SK-N-SH (cell line): ENCODE data around the gene POLR3B. TPM values are rescaled to one million over a fixed set of nuclear protein-coding genes. Genes with fewer than 3 reads are reported as not detected.

Experiments
- CTCF ChIA-PET: fragments of 300-600, 350-600 bp; formaldehyde crosslinking; extraction: SDS; loops from one replicate; lab custom pipeline; 2021; lab: Yijun Ruan, JAX
- POLR2A ChIA-PET: fragments of 350-600 bp; sonication (Branson Sonifier 250); formaldehyde crosslinking; extraction: SDS; loops from one replicate; lab custom pipeline; 2020; ENCODE audit warnings: antibody characterized with exemption, inconsistent platforms; lab: Yijun Ruan, JAX
- DNase-seq: peaks from one replicate; pipeline ENCODE4 v3.0.0; 2012
- H2AFZ ChIP-seq: fragments of 200-600 bp; sonication (generic); 2 replicates; pipeline ENCODE4 v1.8.1; 2016; ENCODE audit warnings: antibody characterized with exemption, mild to moderate bottlenecking, low read depth
- H3F3A ChIP-seq: fragments of 200-600 bp; sonication (generic); replicated peaks from 2 replicates; pipeline ENCODE3; 2016; ENCODE audit warnings: antibody characterized with exemption, mild to moderate bottlenecking; ENCODE audit not compliant: insufficient read depth
- H3K27ac ChIP-seq, 2 experiments: fragments of 200-500 bp in 1 of 2; fragments of 200-600 bp in 1 of 2; sonication (Bioruptor generic) in 1 of 2; sonication (generic), shearing (Covaris generic) in 1 of 2; 2 replicates each; pipeline versions ENCODE4 v1.5.1 to v1.6.1; 2014 to 2016; ENCODE audit warnings: low read depth in 2 of 2, inconsistent platforms in 1 of 2, low read length in 1 of 2, mild to moderate bottlenecking in 1 of 2, mixed read lengths in 1 of 2
- H3K27me3 ChIP-seq: fragments of 200-600 bp; sonication (generic), shearing (Covaris generic); 2 replicates; pipeline ENCODE4 v1.6.1; 2016; ENCODE audit warnings: mixed run types; ENCODE audit not compliant: insufficient read depth
- H3K36me3 ChIP-seq, 2 experiments: fragments of 200-500 bp in 1 of 2; fragments of 200-600 bp in 1 of 2; sonication (Bioruptor generic) in 1 of 2; sonication (generic) in 1 of 2; replicated peaks in 1 of 2; 2 replicates each; pipeline versions ENCODE3 to v1.5.1; 2014 to 2016; ENCODE audit warnings: low read length in 1 of 2, mild to moderate bottlenecking in 1 of 2; ENCODE audit not compliant: insufficient read depth in 2 of 2, control insufficient read depth in 1 of 2
- H3K4me1 ChIP-seq, 2 experiments: fragments of 200-500 bp in 1 of 2; fragments of 200-600 bp in 1 of 2; sonication (Bioruptor generic) in 1 of 2; sonication (generic), shearing (Covaris generic) in 1 of 2; 2 replicates each; pipeline versions ENCODE4 v1.5.1 to v1.6.1; 2014 to 2016; ENCODE audit warnings: low read depth in 1 of 2, low read length in 1 of 2, mixed run types in 1 of 2; ENCODE audit not compliant: insufficient read depth in 2 of 2, control insufficient read depth in 1 of 2
- H3K4me2 ChIP-seq: fragments of 200-600 bp; sonication (generic), shearing (Covaris generic); 2 replicates; pipeline ENCODE4 v1.6.1; 2017; ENCODE audit warnings: mixed run types
- H3K4me3 ChIP-seq, 2 experiments: fragments of 200-500 bp in 1 of 2; fragments of 200-600 bp in 1 of 2; sonication (Bioruptor generic) in 1 of 2; sonication (generic), shearing (Covaris generic) in 1 of 2; 2 replicates each; pipeline versions ENCODE4 v1.5.1 to v1.8.1; 2014 to 2016; ENCODE audit warnings: low read depth in 2 of 2, inconsistent platforms in 1 of 2, low read length in 1 of 2, mild to moderate bottlenecking in 1 of 2, mixed read lengths in 1 of 2, moderate library complexity in 1 of 2
- H3K79me2 ChIP-seq: fragments of 200-600 bp; sonication (generic); 2 replicates; pipeline ENCODE4 v1.8.1; 2017; ENCODE audit warnings: mild to moderate bottlenecking; ENCODE audit not compliant: insufficient read depth
- H3K9ac ChIP-seq: fragments of 200-600 bp; sonication (generic); 2 replicates; pipeline ENCODE4 v1.6.1; 2017; ENCODE audit warnings: mixed run types
- H3K9me2 ChIP-seq: fragments of 200-600 bp; sonication (generic); 2 replicates; pipeline ENCODE4 v1.6.1; 2017; ENCODE audit warnings: mixed run types
- H3K9me3 ChIP-seq: fragments of 200-600 bp; sonication (generic); 2 replicates; pipeline ENCODE4 v1.6.1; 2017; ENCODE audit warnings: mixed run types, mild to moderate bottlenecking, moderate library complexity
- H4K20me1 ChIP-seq: fragments of 200-600 bp; sonication (generic); 2 replicates; pipeline ENCODE4 v1.6.1; 2017; ENCODE audit warnings: mild to moderate bottlenecking, mixed run types; ENCODE audit not compliant: insufficient read depth
- CHD2 ChIP-seq: fragments of 150-350 bp; IDR thresholded peaks from 2 replicates; pipeline ENCODE4 v1.6.1; 2018; ENCODE audit warnings: low read length; ENCODE audit not compliant: partially characterized antibody
- CTCF ChIP-seq: fragments of 200-600 bp; sonication (generic); IDR thresholded peaks from 2 replicates; pipeline ENCODE4 v1.6.1; 2017; ENCODE audit warnings: antibody characterized with exemption, mild to moderate bottlenecking, moderate library complexity
- ELF1 ChIP-seq: IDR thresholded peaks from 2 replicates; pipeline ENCODE4 v1.4.0; 2012
- GABPA ChIP-seq: IDR thresholded peaks from 2 replicates; pipeline ENCODE4 v1.4.0; 2012; ENCODE audit warnings: low read depth, mild to moderate bottlenecking
- GATA2 ChIP-seq: sonication (generic); formaldehyde crosslinking; IDR thresholded peaks from 2 replicates; pipeline ENCODE4 v1.5.0; 2020; ENCODE audit warnings: mild to moderate bottlenecking, missing genetic modification reagents
- IRF3 ChIP-seq: fragments of 150-350 bp; IDR thresholded peaks from 2 replicates; pipeline ENCODE4 v1.6.1; 2016; ENCODE audit warnings: mild to moderate bottlenecking, low read depth, low read length
- JUND ChIP-seq: IDR thresholded peaks from 2 replicates; pipeline ENCODE4 v1.4.0; 2012
- MEF2A ChIP-seq: IDR thresholded peaks from 2 replicates; pipeline ENCODE4 v1.4.0; 2012; ENCODE audit warnings: low read depth, borderline replicate concordance
- NFIC ChIP-seq: IDR thresholded peaks from 2 replicates; pipeline ENCODE4 v1.4.0; 2012; ENCODE audit warnings: borderline replicate concordance
- NRF1 ChIP-seq: IDR thresholded peaks from 2 replicates; pipeline ENCODE4 v1.6.1; 2012; ENCODE audit warnings: low read depth, mild to moderate bottlenecking, low read length
- POLR2AphosphoS5 ChIP-seq: IDR thresholded peaks from 2 replicates; pipeline ENCODE4 v1.6.1; 2012; ENCODE audit warnings: low read depth, low read length
- RAD21 ChIP-seq: IDR thresholded peaks from 2 replicates; pipeline ENCODE4 v1.6.1; 2012; ENCODE audit warnings: mild to moderate bottlenecking, low read length
- RCOR1 ChIP-seq: fragments of 150-350 bp; IDR thresholded peaks from 2 replicates; pipeline ENCODE4 v1.6.1; 2017; ENCODE audit warnings: antibody characterized with exemption, low read length
- REST ChIP-seq: IDR thresholded peaks from 2 replicates; pipeline ENCODE4 v1.6.1; 2012; ENCODE audit warnings: mild to moderate bottlenecking, low read depth, low read length, moderate library complexity
- RXRA ChIP-seq: IDR thresholded peaks from 2 replicates; pipeline ENCODE4 v1.4.0; 2012; ENCODE audit warnings: low read depth, mild to moderate bottlenecking, borderline replicate concordance
- SIN3A ChIP-seq: IDR thresholded peaks from 2 replicates; pipeline ENCODE4 v1.6.1; 2012; ENCODE audit warnings: low read depth, mild to moderate bottlenecking, low read length, moderate library complexity, borderline replicate concordance
- SMC3 ChIP-seq: IDR thresholded peaks from 2 replicates; pipeline ENCODE4 v1.6.1; 2012; ENCODE audit warnings: low read depth, low read length, improper control_type of control experiment
- TCF12 ChIP-seq: IDR thresholded peaks from 2 replicates; pipeline ENCODE4 v1.4.0; 2012
- TEAD4 ChIP-seq: IDR thresholded peaks from 2 replicates; pipeline ENCODE4 v1.4.0; 2012; ENCODE audit warnings: mild to moderate bottlenecking, borderline replicate concordance; ENCODE audit not compliant: insufficient read depth
- USF1 ChIP-seq: IDR thresholded peaks from 2 replicates; pipeline ENCODE4 v1.4.0; 2012; ENCODE audit warnings: low read depth, borderline replicate concordance
- YY1 ChIP-seq: IDR thresholded peaks from 2 replicates; pipeline ENCODE4 v1.4.0; 2012; ENCODE audit warnings: low read depth, mild to moderate bottlenecking
- WGBS: methylation state at CpG from one replicate; pipeline ENCODE4 v1.1.6; 2017; ENCODE audit warnings: low lambda C conversion rate; 5-methylcytosine and 5-hydroxymethylcytosine counted together
- polyA plus RNA-seq, 3 experiments: library from polyadenylated mRNA; depleted of rRNA; stranded (reverse); fragments of >200 nt; gene quantifications; 2 replicates each; pipeline ENCODE4 v1.2.3, GENCODE V29; 2012

POLR3B gene
- polyA plus RNA-seq, 1 of the 3 experiments (the other 2 are of a cell fraction), result 3.3 TPM

- TF ChIP-seq REST (0 out of 2 replicates have a peak, but pooled peaks have one; percentile 17), POLR2AphosphoS5 (peak; percentile 71; the same call in 1 of the 2 replicates), TEAD4 (peak; percentile 74), GABPA (no peak), SMC3 (no peak), YY1 (peak; percentile 31; the same call in 1 of the 2 replicates), NRF1 (no peak), RCOR1 (peak; percentile 61; the same call in 1 of the 2 replicates), SIN3A (peak; percentile 66; the same call in 1 of the 2 replicates), RXRA (0 out of 2 replicates have a peak, but pooled peaks have one; percentile 14), TCF12 (peak; percentile 99), JUND (peak; percentile 79), CHD2 (no peak), GATA2 (peak; percentile 45), USF1 (no peak), CTCF (no peak), RAD21 (peak; percentile 13; the same call in 1 of the 2 replicates), MEF2A (no peak)
- TF ChIP-seq, all 33 proteins: peak for 15
Measured at GRCh38 chr12:106519607-106520021, 162.1 kb downstream of the POLR3B start (continued).

GRCh38 chr12:106521901-106522300 is 164.4 kb downstream of the POLR3B start:
- H3K36me3 ChIP-seq, result no peaks in the 10 kb centered on the region
- H3K9me2 ChIP-seq, result no peaks in the 10 kb centered on the region
- no peaks in the 10 kb centered on the region for H3K27me3 ChIP-seq
- H2AFZ ChIP-seq, result no peak overlapping the region
- peaks cover 0 to 10% of the 10 kb centered on the region in 2 experiments; a peak in 2 of 4 replicates for H3K4me1 ChIP-seq
- no peak overlapping the region for H3K4me2 ChIP-seq
- H3F3A ChIP-seq, result no peaks in the 10 kb centered on the region
- ChIA-PET POLR2A (no interaction called here), CTCF (no interaction called here)
- H3K79me2 ChIP-seq, result no peaks in the 10 kb centered on the region
- H3K4me3 ChIP-seq, result no peak overlapping the region
- no peak for DNase-seq
- TF ChIP-seq NFIC, result no peak
- TF ChIP-seq ELF1, result no peak
- no peak for TF ChIP-seq IRF3
- TF ChIP-seq, all 33 proteins: peak for 0
- no peak overlapping the region for H3K27ac ChIP-seq
- H4K20me1 ChIP-seq, result no peaks in the 10 kb centered on the region
- no peaks in the 10 kb centered on the region for H3K9me3 ChIP-seq
- WGBS, result 91% methylated on average over 4 of the region's 4 CpGs
- H3K9ac ChIP-seq, result no peak overlapping the region
